Measurements from ENCODE around the gene IDI2.
A peak's percentile ranks its signal among the peaks of the same experiment; 100 is the strongest.
"Not testable (repeated sequence)": the region's sequence is repeated elsewhere in the genome, so short reads cannot be mapped to it uniquely, and the experiment has no call there.

Gene IDI2

DNA sequence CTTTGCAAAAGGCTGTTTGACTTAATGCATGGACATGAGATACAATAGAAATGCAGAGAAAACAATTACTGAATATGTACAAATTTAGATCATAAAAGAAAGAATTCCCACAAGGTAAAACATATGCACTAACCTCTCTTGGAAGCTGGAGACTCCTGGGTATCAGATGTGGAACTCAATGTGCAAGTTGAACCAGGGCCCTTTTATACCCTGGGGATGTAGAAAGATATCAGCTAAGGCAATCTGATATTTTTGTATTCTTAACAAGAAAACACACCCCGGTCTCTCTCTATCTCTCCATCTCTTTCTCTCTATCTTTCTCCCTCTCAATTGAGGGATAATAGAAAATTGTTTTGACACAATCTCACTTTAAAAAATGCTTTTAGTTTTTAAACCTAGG, at the start of gene IDI2:
Gene IDI2 (minus strand): TSS at position 177 of the 400 bp plus-strand sequence. CDS start 1,136 bp downstream, outside the sequence.
- no peak for DNase-seq

DNA sequence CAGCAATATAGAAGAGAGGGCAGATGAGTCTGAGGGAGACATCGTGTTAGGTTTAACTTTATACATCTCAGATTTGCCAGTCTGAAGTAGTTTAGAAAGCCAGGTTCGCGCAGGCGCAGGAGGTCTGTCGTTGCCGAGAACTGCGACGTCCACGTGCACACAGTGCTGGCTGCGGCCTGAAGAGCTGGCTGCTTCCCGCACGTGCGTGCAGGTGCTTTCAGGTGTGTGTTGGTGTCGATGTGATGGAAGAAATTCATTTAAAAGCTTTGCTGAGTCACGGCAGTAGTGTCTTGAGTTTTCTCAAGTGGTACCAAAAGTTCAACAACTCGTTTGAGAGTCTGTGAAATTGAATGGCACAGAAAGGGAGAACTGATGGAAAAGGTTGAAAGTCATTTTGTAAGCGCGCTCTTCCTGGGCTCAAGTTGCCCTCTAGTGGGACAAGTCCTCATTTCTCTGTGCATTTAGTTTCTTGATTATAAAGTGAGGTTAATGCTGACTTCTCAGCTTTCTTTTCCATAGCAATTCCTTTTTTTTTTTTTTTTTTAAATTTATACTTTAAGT, 49.2 kb upstream of the IDI2 start:
- peak in 1 of 3 experiments; percentile 2 for DNase-seq

DNA sequence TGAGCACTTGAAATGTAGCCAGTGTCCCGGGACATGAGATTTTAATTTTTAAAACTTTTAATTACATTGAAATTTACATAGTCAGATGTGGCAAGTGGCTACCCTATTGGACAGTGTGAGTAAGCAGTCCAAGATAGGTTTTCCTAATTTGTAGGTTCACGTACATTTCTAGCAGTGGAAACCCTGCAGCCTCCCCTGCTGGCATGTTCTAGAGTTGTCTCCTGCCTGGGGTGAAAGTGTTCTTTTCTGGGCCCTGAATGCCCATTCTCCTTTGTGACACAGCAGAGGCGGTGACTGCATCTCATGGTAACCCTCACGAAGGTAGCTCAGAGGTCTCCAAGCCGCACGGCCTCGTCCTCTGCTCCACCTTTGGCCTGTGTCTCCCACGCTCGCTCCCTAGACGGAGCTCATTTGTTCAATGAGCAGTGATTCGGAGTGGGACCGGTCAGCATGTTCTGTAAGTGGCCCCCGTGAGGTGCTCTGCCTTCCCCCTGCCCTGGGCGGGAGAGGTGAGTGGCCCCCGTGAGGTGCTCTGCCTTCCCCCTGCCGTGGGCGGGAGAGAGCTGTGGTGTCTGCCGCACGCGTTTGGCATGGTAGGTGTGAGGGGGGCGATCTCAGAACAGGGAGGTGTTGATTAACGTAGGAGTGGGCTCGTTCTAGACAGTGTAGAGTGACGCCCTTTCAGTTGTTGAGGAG, 48.5 kb upstream of the IDI2 start:
- DNase-seq = no peak

DNA sequence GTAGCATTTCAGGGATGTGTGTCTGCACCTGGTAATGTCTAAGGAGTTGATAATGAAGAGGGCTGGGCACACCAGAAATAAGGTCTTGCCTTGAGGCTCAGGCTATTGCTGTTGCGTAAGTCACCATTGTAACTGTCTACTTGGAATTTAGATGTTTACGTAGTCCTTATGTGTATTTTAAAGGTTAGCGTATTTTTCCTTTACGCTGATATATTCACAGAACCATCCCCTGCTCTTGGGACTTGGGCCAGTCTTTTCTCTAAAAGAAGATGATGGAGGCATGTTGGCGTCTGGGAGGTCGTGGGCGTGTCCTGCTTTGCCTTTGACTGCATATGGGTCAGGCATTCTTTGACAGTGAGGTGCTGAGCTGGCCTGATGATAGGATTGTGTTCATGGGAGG, 45.3 kb upstream of the IDI2 start:
- no peak for DNase-seq

DNA sequence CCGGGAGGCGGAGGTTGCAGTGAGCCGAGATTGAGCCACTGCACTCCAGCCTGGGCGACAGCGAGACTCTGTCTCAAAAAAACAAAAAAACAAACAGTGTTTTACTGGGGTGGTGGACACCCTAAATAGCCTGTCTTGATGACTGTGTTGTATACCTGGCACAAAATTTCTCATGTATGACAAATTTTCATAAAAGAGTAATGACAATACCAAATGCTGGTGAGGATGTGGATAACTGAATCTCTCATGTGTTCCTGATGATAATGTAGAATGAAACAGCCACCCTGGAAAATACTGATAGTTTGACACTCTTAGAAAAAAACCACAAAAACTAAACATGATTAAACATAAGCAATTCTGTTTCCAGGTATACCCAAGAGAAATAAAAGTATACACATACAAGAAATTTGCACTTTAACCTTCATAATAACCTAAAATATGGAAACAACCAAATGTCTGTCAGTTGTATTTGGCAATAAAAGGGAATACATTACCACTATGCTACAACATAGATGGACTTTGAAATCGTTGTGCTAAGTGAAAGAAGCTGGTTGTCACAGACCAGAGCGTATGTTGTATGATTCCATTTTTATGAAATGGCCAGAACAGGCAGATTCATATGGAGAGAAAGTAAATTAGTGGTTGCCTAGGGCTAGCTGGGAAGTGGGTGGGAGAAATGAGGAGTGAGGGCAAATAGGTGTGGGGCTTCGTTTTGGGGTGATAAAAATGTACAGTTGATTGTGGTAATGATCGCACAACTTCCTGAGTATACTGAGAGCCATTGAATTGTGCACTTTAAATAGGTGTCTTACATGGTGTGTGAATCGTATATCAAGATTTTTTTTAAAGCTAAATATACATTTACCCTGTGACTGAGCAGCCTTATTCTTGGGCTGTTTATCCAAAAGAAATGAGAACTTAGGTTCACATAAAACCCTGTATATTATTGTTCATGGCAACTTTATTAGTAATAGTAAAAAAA, 43.0 kb upstream of the IDI2 start:
- no peak for DNase-seq

GRCh38 chr10:1066734-1067133, 41.1 kb upstream of the IDI2 start:
- not testable (repeated sequence) for DNase-seq

DNA sequence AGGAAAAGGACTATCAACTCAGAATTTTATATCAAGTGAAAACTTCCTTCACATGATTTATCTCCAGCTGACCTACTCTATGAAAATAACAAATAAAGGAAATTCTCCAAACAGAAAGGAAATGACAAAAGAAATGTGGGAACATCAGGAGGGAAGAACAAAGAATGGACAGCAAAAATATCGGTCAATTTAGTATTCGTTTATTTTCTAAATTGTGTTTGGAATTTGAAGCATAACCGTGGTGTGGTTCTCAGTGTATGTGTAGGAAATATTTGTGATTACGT, 39.2 kb upstream of the IDI2 start:
- DNase-seq = no peak

DNA sequence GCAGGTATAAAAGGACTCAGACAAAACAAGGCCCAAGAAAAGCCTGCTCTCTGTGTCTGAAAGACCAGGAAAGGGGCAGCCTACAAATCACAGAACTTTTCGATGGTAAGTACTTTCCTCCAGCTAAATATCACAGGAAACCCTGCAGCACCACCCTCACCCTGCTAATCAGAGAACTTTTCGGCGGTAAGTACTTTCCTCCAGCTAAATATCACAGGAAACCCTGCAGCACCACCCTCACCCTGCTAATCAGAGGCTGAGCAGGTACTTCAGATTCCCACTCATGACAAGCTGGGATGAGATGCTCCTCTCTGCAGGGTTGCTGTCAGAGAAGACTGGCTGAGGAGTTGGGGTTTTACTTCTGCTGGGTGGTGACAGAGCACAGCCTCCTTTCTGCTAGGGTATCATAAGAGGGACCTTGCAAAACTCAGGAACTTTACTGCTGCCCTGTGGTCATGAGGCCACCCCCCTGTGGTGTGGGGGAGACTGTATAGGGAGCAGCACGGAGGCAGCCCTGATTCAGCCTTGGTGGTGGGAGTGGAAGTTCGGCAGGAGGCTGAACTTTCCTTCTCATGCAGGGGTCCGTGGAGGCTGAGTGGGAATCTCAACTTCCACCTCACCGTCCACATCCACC, 37.7 kb upstream of the IDI2 start:
- no peak for DNase-seq

DNA sequence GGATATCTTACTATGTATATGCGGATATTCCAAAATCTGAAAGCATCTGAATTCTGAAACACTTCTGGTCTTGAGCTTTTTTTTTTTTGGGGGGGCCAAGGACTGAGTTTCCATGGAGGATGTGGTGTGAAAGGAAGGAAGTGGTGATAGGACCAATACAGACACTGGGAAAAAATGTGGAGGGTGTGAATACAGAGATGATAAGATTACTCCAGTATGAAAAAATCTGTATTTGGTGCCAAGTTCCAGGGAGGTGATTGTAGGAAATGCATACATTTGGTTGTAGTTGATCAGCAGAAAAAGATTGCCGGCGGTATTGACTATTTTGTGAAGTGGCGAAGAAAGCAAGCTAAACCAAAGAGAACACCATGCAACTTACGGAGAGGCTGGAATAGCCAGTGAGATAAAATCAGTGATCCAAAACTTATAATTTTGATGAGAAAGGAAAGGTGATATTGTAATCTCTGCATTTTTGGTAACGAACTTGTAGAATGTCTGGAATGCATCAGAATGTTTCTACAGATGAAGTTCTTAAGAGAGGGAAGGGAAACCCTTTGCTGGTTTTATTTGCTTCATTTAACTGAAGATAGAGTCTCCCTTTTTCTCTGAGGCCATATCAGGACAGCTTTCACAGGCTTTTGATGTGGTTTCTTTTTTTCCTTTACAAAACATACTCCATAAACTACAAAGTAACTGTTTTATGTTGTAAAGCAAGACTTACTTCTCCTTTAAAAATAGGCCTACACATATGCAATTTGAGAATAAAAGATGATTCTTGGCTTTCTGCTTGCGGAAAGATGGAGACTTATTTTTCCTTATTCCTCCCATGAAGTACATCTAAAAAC, 36.5 kb upstream of the IDI2 start:
- DNase-seq = no peak

- peak in 1 of 3 experiments; percentile 27 for DNase-seq
Observed at GRCh38 chr10:1059902-1060301, 34.2 kb upstream of the IDI2 start.

- no peak for DNase-seq
Observed at GRCh38 chr10:1058017-1058416, 32.4 kb upstream of the IDI2 start.

- DNase-seq = peak in 2 of 3 experiments; percentile 5 to 15
Observed at GRCh38 chr10:1057106-1057657, 31.5 kb upstream of the IDI2 start.

GRCh38 chr10:1056326-1057105, 30.9 kb upstream of the IDI2 start, which contains the start of gene WDR37:
WDR37 (plus strand) TSS chr10:1056385; CDS start chr10:1072156, 15,771 bp downstream.
- peak; percentile 74 to 84 (median 77) for DNase-seq

DNA sequence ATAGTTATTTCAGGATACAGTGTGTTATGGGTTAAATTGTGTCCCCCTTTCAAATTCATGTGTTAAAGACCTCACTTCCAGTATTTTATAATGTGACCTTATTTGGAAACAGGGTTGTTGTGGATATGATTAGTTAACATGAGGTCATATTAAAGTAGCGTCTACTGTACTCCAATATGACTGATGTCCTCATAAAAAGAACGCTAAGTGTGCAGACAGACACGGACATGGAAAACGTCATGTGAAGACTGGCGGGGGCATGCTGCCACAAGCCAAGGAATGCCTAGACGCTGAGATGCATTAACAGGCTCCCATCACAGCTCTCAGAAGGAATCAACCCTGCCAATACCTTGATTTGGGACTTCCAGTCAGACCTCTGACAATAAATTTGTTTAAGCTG, 29.0 kb upstream of the IDI2 start:
- no peak for DNase-seq

- no peak for DNase-seq
Observed at GRCh38 chr10:1050554-1050953, 24.9 kb upstream of the IDI2 start.

DNA sequence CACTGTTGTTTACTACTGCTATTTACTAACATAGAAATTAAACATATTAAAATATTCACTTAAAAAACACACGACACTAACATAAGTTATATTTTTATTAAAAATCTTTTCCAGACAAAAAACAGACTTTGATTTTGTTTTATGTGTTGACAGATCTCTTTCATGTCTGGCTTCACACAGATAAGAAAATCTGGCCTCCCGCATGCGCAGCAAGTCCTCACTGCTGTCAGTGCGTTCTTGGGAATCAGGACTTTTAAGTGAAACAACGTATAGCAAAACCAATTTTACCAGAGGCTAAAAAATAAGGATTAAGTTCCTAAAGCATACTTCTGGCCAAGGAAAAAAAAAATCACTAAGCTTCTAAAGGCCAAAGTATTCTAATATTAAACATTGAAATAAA, 24.5 kb upstream of the IDI2 start:
- DNase-seq = no peak

- no peak for DNase-seq
Observed at GRCh38 chr10:1049425-1049958, 23.8 kb upstream of the IDI2 start.

GRCh38 chr10:1048732-1049424, 23.2 kb upstream of the IDI2 start, which contains the start of gene IDI1:
IDI1 (minus strand) TSS chr10:1049119; CDS start chr10:1049003, 116 bp downstream.
- peak; percentile 96 to 97 (median 97) for DNase-seq

GRCh38 chr10:1048349-1048731, 22.7 kb upstream of the IDI2 start:
- DNase-seq = peak in 2 of 3 experiments; percentile 41 to 71

DNA sequence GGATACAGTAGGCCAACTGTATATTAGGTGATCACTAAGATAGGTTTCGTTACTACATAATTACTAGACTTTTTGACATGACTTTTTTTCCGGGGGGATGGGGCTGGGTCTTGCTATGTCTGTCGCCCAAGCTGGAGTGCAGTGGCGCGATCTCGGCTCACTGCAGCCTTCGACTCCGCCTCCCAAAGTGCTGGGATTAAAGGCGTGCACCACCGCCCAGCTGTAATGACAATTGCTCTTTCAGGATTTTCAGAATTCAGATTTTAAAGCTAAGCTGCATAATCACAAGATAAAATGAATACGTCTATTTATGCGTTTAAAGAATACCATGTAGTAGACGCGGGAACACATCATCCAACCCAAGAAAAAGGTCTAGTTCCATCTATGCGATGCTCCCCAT, 22.3 kb upstream of the IDI2 start:
- DNase-seq = peak in 2 of 3 experiments; percentile 7 to 42
